Calu3 (cell line): ENCODE measurements around the gene ZNF888. TPM values are rescaled to one million over a fixed set of nuclear protein-coding genes. Genes with fewer than 3 reads are reported as not detected.
"Not testable (repeated sequence)": the region's sequence is repeated elsewhere in the genome, so short reads cannot be mapped to it uniquely, and the experiment has no call there.

Experiments used
- BruUV-seq: library from RNA; stranded (reverse); fragments of 400-500 nt; replicated peaks from 2 replicates; lab custom pipeline; 2021; lab: Mats Ljungman, UMichigan
- CTCF ChIA-PET: fragments of 300-600 bp; sonication (Branson Sonifier 250); formaldehyde crosslinking; loops from one replicate; lab custom pipeline; 2022; ENCODE audit warnings: antibody characterized with exemption; lab: Charles Lee
- DNase-seq: peaks from one replicate; pipeline ENCODE4 v3.0.0; 2022
- H3K27ac Mint-ChIP-seq: one replicate; pipeline ENCODE4 v1.8.0; 2022; ENCODE audit warnings: mixed read lengths; ENCODE audit not compliant: unreplicated experiment
- H3K27me3 Mint-ChIP-seq: one replicate; pipeline ENCODE4 v1.8.0; 2022; ENCODE audit warnings: mixed read lengths; ENCODE audit not compliant: unreplicated experiment
- H3K36me3 Mint-ChIP-seq: one replicate; pipeline ENCODE4 v1.8.0; 2022; ENCODE audit warnings: mild to moderate bottlenecking, moderate library complexity, mixed read lengths; ENCODE audit not compliant: insufficient read depth, unreplicated experiment
- H3K4me1 Mint-ChIP-seq: one replicate; pipeline ENCODE4 v1.8.0; 2022; ENCODE audit warnings: mild to moderate bottlenecking, low read depth, mixed read lengths; ENCODE audit not compliant: unreplicated experiment
- H3K4me3 Mint-ChIP-seq: one replicate; pipeline ENCODE4 v1.8.0; 2022; ENCODE audit warnings: mild to moderate bottlenecking, low read depth, moderate library complexity, mixed read lengths; ENCODE audit not compliant: unreplicated experiment
- H3K9me3 Mint-ChIP-seq: one replicate; pipeline ENCODE4 v1.8.0; 2022; ENCODE audit warnings: low read depth, mixed read lengths; ENCODE audit not compliant: unreplicated experiment
- CTCF ChIP-seq: fragments of 200-600 bp; IDR thresholded peaks from one replicate; pipeline ENCODE4 v1.8.0; 2022; ENCODE audit warnings: antibody characterized with exemption; ENCODE audit not compliant: unreplicated experiment
- intact Hi-C: fragments of 100-400 bp; cut with micrococcal nuclease; formaldehyde crosslinking; loops from one replicate; pipeline ENCODE4 v1.10.0; 2022; ENCODE audit not compliant: unreplicated experiment
- total RNA-seq: library from RNA; stranded (reverse); gene quantifications from 2 replicates; pipeline ENCODE4 v1.2.3, GENCODE V29; 2022

ZNF888 gene
- total RNA-seq, 1 experiment from 2014 or later: 25.5 TPM

GRCh38 chr19:52901842-52902241 is 21.4 kb downstream of the ZNF888 start:
- no TSS peak for BruUV-seq
- H3K36me3 Mint-ChIP-seq: peaks cover 48% of the 10 kb centered on the region
- no peaks in the 10 kb centered on the region for H3K4me1 Mint-ChIP-seq
- DNase-seq: no peak
- peaks cover 25% of the 10 kb centered on the region for H3K9me3 Mint-ChIP-seq
- no peak for TF ChIP-seq CTCF
- H3K27me3 Mint-ChIP-seq: no peaks in the 10 kb centered on the region
- intact Hi-C loops: loop anchor here (10.0 kb wide), 1 partner anchor 47 kb away; the partner anchor contains the start of gene ZNF468
- CTCF ChIA-PET: no interaction called here
- no peak overlapping the region for H3K27ac Mint-ChIP-seq
- H3K4me3 Mint-ChIP-seq: no peak overlapping the region

GRCh38 chr19:52898596-52898995 is 24.6 kb downstream of the ZNF888 start:
- H3K4me3 Mint-ChIP-seq, intact Hi-C loops, H3K27ac Mint-ChIP-seq, BruUV-seq, H3K9me3 Mint-ChIP-seq, H3K4me1 Mint-ChIP-seq, CTCF ChIA-PET, DNase-seq, H3K27me3 Mint-ChIP-seq: not testable (repeated sequence)
- peaks cover 29% of the 10 kb centered on the region for H3K36me3 Mint-ChIP-seq

GRCh38 chr19:52898101-52898500 is 25.1 kb downstream of the ZNF888 start:
- H3K9me3 Mint-ChIP-seq: peaks cover 8% of the 10 kb centered on the region
- BruUV-seq: no TSS peak
- H3K4me3 Mint-ChIP-seq: no peak overlapping the region
- peaks cover 30% of the 10 kb centered on the region for H3K36me3 Mint-ChIP-seq
- H3K4me1 Mint-ChIP-seq: no peaks in the 10 kb centered on the region
- TF ChIP-seq CTCF: no peak
- H3K27me3 Mint-ChIP-seq: no peaks in the 10 kb centered on the region
- CTCF ChIA-PET: no interaction called here
- no peak overlapping the region for H3K27ac Mint-ChIP-seq
- intact Hi-C loops: no loop called here
- DNase-seq: no peak

GRCh38 chr19:52897138-52897935 is 25.9 kb downstream of the ZNF888 start, which contains the start of gene ZNF320:
TSS of gene ZNF320 (minus strand) at chr19:52897635. CDS start at chr19:52890255, 7,380 bp downstream.
- Mint-ChIP-seq H3K27me3 (no peaks in the 10 kb centered on the region), H3K4me3 (peak within 1 kb of the TSS; percentile 81), H3K36me3 (peaks cover 30% of the 10 kb centered on the region), H3K9me3 (peaks cover 14% of the 10 kb centered on the region), H3K27ac (peak within 1 kb of the TSS; percentile 42), H3K4me1 (no peaks in the 10 kb centered on the region)
- intact Hi-C loops: no loop called here
- TF ChIP-seq CTCF: no peak
- DNase-seq: peak; percentile 82
- BruUV-seq: TSS peak; percentile 60
- CTCF ChIA-PET: interaction anchor here (0.6 kb wide), 2 partner anchors 51 to 224 kb away, joined by 3 to 9 read pairs; no protein-coding TSS in a partner anchor
